Measurements from ENCODE around the gene CIITA. TPM values are rescaled to one million over a fixed set of nuclear protein-coding genes. Genes with fewer than 3 reads are reported as not detected.

The CIITA gene
- total and polyA plus RNA-seq, 9 of the 15 experiments (the other 6 are each of a cell fraction or from before 2014, with no cell fraction given) = 0.01 to 0.20 (median 0.11) TPM; not detected in 4

GRCh38 chr16:10964039-10964890 is 87.3 kb downstream of the CIITA start (continued):
- TF ChIP-seq, protein P1, sequence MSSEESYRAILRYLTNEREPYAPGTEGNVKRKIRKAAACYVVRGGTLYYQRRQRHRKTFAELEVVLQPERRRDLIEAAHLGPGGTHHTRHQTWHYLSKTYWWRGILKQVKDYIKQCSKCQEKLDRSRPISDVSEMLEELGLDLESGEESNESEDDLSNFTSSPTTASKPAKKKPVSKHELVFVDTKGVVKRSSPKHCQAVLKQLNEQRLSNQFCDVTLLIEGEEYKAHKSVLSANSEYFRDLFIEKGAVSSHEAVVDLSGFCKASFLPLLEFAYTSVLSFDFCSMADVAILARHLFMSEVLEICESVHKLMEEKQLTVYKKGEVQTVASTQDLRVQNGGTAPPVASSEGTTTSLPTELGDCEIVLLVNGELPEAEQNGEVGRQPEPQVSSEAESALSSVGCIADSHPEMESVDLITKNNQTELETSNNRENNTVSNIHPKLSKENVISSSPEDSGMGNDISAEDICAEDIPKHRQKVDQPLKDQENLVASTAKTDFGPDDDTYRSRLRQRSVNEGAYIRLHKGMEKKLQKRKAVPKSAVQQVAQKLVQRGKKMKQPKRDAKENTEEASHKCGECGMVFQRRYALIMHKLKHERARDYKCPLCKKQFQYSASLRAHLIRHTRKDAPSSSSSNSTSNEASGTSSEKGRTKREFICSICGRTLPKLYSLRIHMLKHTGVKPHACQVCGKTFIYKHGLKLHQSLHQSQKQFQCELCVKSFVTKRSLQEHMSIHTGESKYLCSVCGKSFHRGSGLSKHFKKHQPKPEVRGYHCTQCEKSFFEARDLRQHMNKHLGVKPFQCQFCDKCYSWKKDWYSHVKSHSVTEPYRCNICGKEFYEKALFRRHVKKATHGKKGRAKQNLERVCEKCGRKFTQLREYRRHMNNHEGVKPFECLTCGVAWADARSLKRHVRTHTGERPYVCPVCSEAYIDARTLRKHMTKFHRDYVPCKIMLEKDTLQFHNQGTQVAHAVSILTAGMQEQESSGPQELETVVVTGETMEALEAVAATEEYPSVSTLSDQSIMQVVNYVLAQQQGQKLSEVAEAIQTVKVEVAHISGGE (CRISPR knock-in tag; IDR thresholded peaks at IDR 0.05) = peak in 1 of 3 experiments; percentile 40; a peak in 1 of 6 replicates
- TF ChIP-seq ARID2 (IDR thresholded peaks at IDR 0.05) (no peak), SMC3 (conservative IDR thresholded peaks at IDR 0.05; ENCODE audit: insufficient read depth, low read depth, low read length) (peak; percentile 90), KAT7 (CRISPR knock-in tag; IDR thresholded peaks at IDR 0.05; ENCODE audit: borderline replicate concordance) (no peak), KDM4B (IDR thresholded peaks at IDR 0.05; ENCODE audit: borderline replicate concordance in 2 of 2, low read depth in 1 of 2) (0 out of 4 replicates have a peak, but pooled peaks of 1 of the 2 experiments have one; percentile 27)
